ENCODE data around the gene RAB14. TPM values are rescaled to one million over a fixed set of nuclear protein-coding genes. Genes with fewer than 3 reads are reported as not detected.

RAB14 gene
- total RNA-seq, 1 experiment from 2014 or later: 63.1 TPM

DNA sequence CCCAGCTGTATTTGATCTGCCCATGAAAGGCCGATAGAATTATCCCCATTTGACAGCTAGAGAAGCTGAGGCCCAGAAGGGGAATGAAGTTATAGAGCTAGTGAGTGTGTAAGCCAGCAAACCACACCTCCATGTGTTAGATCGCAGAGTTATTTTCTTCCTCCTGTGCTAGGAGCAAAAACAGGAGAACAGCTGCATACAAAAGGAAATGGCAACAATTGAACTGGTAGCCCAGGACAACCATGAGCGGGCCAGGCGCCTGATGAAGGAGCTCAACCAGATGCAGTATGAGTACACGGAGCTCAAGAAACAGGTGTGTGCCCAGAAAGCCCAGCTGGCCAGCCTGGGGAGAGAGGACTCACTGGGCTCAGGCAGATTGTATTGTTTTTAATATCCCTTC lies 30.4 kb downstream of the RAB14 start:
- Histone ChIP-seq H3K36me3 (ENCODE audit: control insufficient read depth in 1 of 2, insufficient read depth in 2 of 2, low read length in 2 of 2) (peaks cover 4 to 14% of the 10 kb centered on the region in 2 experiments; a peak in 3 of 4 replicates), H3K9me2 (ENCODE audit: insufficient read depth) (no peaks in the 10 kb centered on the region), H3K4me1 (ENCODE audit: control insufficient read depth in 1 of 2, insufficient read depth in 2 of 2, low read length in 2 of 2) (no peaks in the 10 kb centered on the region), H4K20me1 (ENCODE audit: insufficient read depth) (no peaks in the 10 kb centered on the region), H3K79me2 (ENCODE audit: insufficient read depth, low read length) (no peaks in the 10 kb centered on the region), H3K9me3 (ENCODE audit: control insufficient read depth in 1 of 2, insufficient read depth in 1 of 2, low read depth in 1 of 2, low read length in 2 of 2) (no peaks in the 10 kb centered on the region), H3K4me2 (ENCODE audit: low read length) (no peak overlapping the region), H3K27ac (ENCODE audit: low read depth, low read length) (no peak overlapping the region), H3K27me3 (ENCODE audit: insufficient read depth, low read length) (no peaks in the 10 kb centered on the region), H3K9ac (ENCODE audit: low read length) (no peak overlapping the region), H3K4me3 (replicated peaks in 1 of 2; ENCODE audit: low read depth in 1 of 2, low read length in 2 of 2) (no peak overlapping the region), H2AFZ (ENCODE audit: low read depth, low read length, poor library complexity, severe bottlenecking) (no peak overlapping the region)
- RAD21 ChIA-PET (ENCODE audit: low non-redundant PET in 1 of 2, low total read pairs in 2 of 2, uncharacterized antibody in 2 of 2, unreplicated experiment in 2 of 2): no interaction called here
- POLR2A ChIA-PET: no interaction called here
- intact Hi-C loops (cut with micrococcal nuclease): no loop called here
- no peak for ATAC-seq
- DNase-seq (ENCODE audit: low read depth, low spot score): no peak
- CTCF ChIA-PET: interaction anchor here (0.8 to 1.2 kb wide), 2 partner anchors 13 to 16 kb away, joined by 3 read pairs; no protein-coding TSS in a partner anchor
- TF ChIP-seq JUND (IDR thresholded peaks at IDR 0.05): no peak
- TF ChIP-seq SP1 (IDR thresholded peaks at IDR 0.05; ENCODE audit: low read depth): no peak
- no peak for TF ChIP-seq ZFX (IDR thresholded peaks at IDR 0.05)
- no peak for TF ChIP-seq CEBPB (IDR thresholded peaks at IDR 0.05; ENCODE audit: low read depth)
- TF ChIP-seq FOSL1 (IDR thresholded peaks at IDR 0.05; ENCODE audit: low read depth): no peak
- TF ChIP-seq, protein P1, sequence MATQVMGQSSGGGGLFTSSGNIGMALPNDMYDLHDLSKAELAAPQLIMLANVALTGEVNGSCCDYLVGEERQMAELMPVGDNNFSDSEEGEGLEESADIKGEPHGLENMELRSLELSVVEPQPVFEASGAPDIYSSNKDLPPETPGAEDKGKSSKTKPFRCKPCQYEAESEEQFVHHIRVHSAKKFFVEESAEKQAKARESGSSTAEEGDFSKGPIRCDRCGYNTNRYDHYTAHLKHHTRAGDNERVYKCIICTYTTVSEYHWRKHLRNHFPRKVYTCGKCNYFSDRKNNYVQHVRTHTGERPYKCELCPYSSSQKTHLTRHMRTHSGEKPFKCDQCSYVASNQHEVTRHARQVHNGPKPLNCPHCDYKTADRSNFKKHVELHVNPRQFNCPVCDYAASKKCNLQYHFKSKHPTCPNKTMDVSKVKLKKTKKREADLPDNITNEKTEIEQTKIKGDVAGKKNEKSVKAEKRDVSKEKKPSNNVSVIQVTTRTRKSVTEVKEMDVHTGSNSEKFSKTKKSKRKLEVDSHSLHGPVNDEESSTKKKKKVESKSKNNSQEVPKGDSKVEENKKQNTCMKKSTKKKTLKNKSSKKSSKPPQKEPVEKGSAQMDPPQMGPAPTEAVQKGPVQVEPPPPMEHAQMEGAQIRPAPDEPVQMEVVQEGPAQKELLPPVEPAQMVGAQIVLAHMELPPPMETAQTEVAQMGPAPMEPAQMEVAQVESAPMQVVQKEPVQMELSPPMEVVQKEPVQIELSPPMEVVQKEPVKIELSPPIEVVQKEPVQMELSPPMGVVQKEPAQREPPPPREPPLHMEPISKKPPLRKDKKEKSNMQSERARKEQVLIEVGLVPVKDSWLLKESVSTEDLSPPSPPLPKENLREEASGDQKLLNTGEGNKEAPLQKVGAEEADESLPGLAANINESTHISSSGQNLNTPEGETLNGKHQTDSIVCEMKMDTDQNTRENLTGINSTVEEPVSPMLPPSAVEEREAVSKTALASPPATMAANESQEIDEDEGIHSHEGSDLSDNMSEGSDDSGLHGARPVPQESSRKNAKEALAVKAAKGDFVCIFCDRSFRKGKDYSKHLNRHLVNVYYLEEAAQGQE (IDR thresholded peaks at IDR 0.05; ENCODE audit: low read depth): no peak
- TF ChIP-seq, protein P2, sequence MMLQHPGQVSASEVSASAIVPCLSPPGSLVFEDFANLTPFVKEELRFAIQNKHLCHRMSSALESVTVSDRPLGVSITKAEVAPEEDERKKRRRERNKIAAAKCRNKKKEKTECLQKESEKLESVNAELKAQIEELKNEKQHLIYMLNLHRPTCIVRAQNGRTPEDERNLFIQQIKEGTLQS (IDR thresholded peaks at IDR 0.05): no peak
- TF ChIP-seq, protein P3, sequence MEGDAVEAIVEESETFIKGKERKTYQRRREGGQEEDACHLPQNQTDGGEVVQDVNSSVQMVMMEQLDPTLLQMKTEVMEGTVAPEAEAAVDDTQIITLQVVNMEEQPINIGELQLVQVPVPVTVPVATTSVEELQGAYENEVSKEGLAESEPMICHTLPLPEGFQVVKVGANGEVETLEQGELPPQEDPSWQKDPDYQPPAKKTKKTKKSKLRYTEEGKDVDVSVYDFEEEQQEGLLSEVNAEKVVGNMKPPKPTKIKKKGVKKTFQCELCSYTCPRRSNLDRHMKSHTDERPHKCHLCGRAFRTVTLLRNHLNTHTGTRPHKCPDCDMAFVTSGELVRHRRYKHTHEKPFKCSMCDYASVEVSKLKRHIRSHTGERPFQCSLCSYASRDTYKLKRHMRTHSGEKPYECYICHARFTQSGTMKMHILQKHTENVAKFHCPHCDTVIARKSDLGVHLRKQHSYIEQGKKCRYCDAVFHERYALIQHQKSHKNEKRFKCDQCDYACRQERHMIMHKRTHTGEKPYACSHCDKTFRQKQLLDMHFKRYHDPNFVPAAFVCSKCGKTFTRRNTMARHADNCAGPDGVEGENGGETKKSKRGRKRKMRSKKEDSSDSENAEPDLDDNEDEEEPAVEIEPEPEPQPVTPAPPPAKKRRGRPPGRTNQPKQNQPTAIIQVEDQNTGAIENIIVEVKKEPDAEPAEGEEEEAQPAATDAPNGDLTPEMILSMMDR (IDR thresholded peaks at IDR 0.05 in 2 of 3, conservative IDR thresholded peaks at IDR 0.05 in 1 of 3; ENCODE audit: borderline replicate concordance in 1 of 3, insufficient read depth in 1 of 3, low read depth in 2 of 3, low read length in 2 of 3): no peak
- TF ChIP-seq CBX3 (IDR thresholded peaks at IDR 0.05; ENCODE audit: low read depth): no peak
- no peak for TF ChIP-seq YY1 (IDR thresholded peaks at IDR 0.05; ENCODE audit: extremely low read depth, insufficient replicate concordance, low read depth, low read length)
- no peak for TF ChIP-seq SRF (IDR thresholded peaks at IDR 0.05; ENCODE audit: low read depth)
- TF ChIP-seq, protein P4, sequence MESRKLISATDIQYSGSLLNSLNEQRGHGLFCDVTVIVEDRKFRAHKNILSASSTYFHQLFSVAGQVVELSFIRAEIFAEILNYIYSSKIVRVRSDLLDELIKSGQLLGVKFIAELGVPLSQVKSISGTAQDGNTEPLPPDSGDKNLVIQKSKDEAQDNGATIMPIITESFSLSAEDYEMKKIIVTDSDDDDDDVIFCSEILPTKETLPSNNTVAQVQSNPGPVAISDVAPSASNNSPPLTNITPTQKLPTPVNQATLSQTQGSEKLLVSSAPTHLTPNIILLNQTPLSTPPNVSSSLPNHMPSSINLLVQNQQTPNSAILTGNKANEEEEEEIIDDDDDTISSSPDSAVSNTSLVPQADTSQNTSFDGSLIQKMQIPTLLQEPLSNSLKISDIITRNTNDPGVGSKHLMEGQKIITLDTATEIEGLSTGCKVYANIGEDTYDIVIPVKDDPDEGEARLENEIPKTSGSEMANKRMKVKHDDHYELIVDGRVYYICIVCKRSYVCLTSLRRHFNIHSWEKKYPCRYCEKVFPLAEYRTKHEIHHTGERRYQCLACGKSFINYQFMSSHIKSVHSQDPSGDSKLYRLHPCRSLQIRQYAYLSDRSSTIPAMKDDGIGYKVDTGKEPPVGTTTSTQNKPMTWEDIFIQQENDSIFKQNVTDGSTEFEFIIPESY (IDR thresholded peaks at IDR 0.05; ENCODE audit: extremely low read depth, insufficient replicate concordance, low read length): no peak
- no peak for TF ChIP-seq RAD21 (IDR thresholded peaks at IDR 0.05; ENCODE audit: low read depth)
- no peak for TF ChIP-seq ELF1 (IDR thresholded peaks at IDR 0.05; ENCODE audit: borderline replicate concordance, low read depth)
- no peak for TF ChIP-seq POLR2A (IDR thresholded peaks at IDR 0.05; ENCODE audit: borderline replicate concordance, extremely low read depth, insufficient read depth, insufficient read length)
- TF ChIP-seq ZNF274 (IDR thresholded peaks at IDR 0.05; ENCODE audit: low read depth, low read length): no peak
- BruUV-seq (replicated peaks): no TSS peak

All from HCT116 (cell line).